OCI-LY7 (cell line): ENCODE data around the gene EPHB4. TPM values are rescaled to one million over a fixed set of nuclear protein-coding genes. Genes with fewer than 3 reads are reported as not detected.

Experiments
- BruUV-seq: library from RNA; stranded (reverse); fragments of 400-500 nt; replicated peaks from 2 replicates; lab custom pipeline; 2021; lab: Mats Ljungman, UMichigan
- CTCF ChIA-PET: fragments of 300-600 bp; sonication (Branson Sonifier 250); formaldehyde crosslinking; loops from one replicate; lab custom pipeline; 2022; ENCODE audit warnings: antibody characterized with exemption; ENCODE audit not compliant: unreplicated experiment; lab: Charles Lee
- POLR2A ChIA-PET: fragments of 300-600 bp; sonication (Branson Sonifier 250); formaldehyde crosslinking; loops from one replicate; lab custom pipeline; 2022; ENCODE audit warnings: antibody characterized with exemption; lab: Charles Lee
- DNase-seq: peaks from one replicate; pipeline ENCODE4 v3.0.0-alpha.2; 2015; ENCODE audit warnings: low spot score
- H2AFZ ChIP-seq: fragments of 200-600 bp; sonication (generic), shearing (Covaris generic); 2 replicates; pipeline ENCODE4 v1.6.1; 2014; ENCODE audit warnings: mild to moderate bottlenecking, antibody characterized with exemption, low read length, moderate library complexity
- H3K27ac ChIP-seq: fragments of 200-600 bp; sonication (generic); 2 replicates; pipeline ENCODE4 v1.5.1; 2014; ENCODE audit warnings: mixed run types, low read depth, mild to moderate bottlenecking, moderate library complexity, low read length, inconsistent platforms; ENCODE audit not compliant: poor library complexity, severe bottlenecking
- H3K36me3 ChIP-seq: fragments of 200-600 bp; sonication (generic); 2 replicates; pipeline ENCODE4 v1.6.1; 2014; ENCODE audit warnings: mild to moderate bottlenecking, antibody characterized with exemption, low read length, moderate library complexity, mixed read lengths; ENCODE audit not compliant: insufficient read depth
- H3K4me1 ChIP-seq: fragments of 200-600 bp; sonication (generic); 2 replicates; pipeline ENCODE4 v1.5.1; 2014; ENCODE audit warnings: mild to moderate bottlenecking, low read length; ENCODE audit not compliant: insufficient read depth, poor library complexity, severe bottlenecking
- H3K4me2 ChIP-seq: fragments of 200-600 bp; sonication (generic); 2 replicates; pipeline ENCODE4 v1.6.1; 2014; ENCODE audit warnings: mild to moderate bottlenecking, low read length
- H3K4me3 ChIP-seq: fragments of 200-600 bp; sonication (generic); 2 replicates; pipeline ENCODE4 v1.5.1; 2014; ENCODE audit warnings: mild to moderate bottlenecking, low read depth, low read length; ENCODE audit not compliant: poor library complexity, severe bottlenecking
- H3K79me2 ChIP-seq: fragments of 200-600 bp; sonication (generic); 2 replicates; pipeline ENCODE4 v1.6.1; 2016; ENCODE audit warnings: low read depth, mild to moderate bottlenecking, low read length, moderate library complexity, mixed read lengths; ENCODE audit not compliant: insufficient read depth
- H3K9me2 ChIP-seq: fragments of 200-600 bp; sonication (generic); 2 replicates; pipeline ENCODE4 v1.6.1; 2016; ENCODE audit warnings: mild to moderate bottlenecking, low read length, mixed read lengths; ENCODE audit not compliant: insufficient read depth
- H3K9me3 ChIP-seq: fragments of 200-600 bp; sonication (generic); 2 replicates; pipeline ENCODE4 v1.6.1; 2014; ENCODE audit warnings: mild to moderate bottlenecking, mixed run types, low read length, mixed read lengths
- H4K20me1 ChIP-seq: fragments of 200-600 bp; sonication (generic); 2 replicates; pipeline ENCODE4 v1.6.1; 2014; ENCODE audit warnings: mild to moderate bottlenecking, antibody characterized with exemption, low read length, moderate library complexity, mixed read lengths; ENCODE audit not compliant: insufficient read depth
- EZH2phosphoT487 ChIP-seq: fragments of 200-600 bp; sonication (generic); IDR thresholded peaks from 2 replicates; pipeline ENCODE4 v1.6.1; 2018; ENCODE audit warnings: low read depth, borderline replicate concordance, mild to moderate bottlenecking, mixed run types, antibody characterized with exemption, low read length, moderate library complexity, mixed read lengths
- intact Hi-C: fragments of 100-400 bp; cut with micrococcal nuclease; formaldehyde crosslinking; loops from one replicate; pipeline ENCODE4 v1.10.0; 2022; ENCODE audit not compliant: unreplicated experiment
- total RNA-seq, 2 experiments: library from RNA; depleted of rRNA in 1 of 2; stranded (reverse); fragments of >200 nt in 1 of 2; shearing (Covaris generic) in 1 of 2; gene quantifications; 2 replicates each; pipeline ENCODE4 v1.2.3, GENCODE V29; 2014 to 2022
- TF ChIP-seq, protein P1 (sequence below): fragments of 200-600 bp; sonication (generic); conservative IDR thresholded peaks from 2 replicates; pipeline ENCODE4 v1.5.1; 2014; ENCODE audit warnings: mild to moderate bottlenecking, antibody characterized with exemption, low read length, moderate library complexity, mixed read lengths

Gene EPHB4
- total RNA-seq, 2 experiments from 2014 or later = 4.2 to 7.3 TPM

DNA sequence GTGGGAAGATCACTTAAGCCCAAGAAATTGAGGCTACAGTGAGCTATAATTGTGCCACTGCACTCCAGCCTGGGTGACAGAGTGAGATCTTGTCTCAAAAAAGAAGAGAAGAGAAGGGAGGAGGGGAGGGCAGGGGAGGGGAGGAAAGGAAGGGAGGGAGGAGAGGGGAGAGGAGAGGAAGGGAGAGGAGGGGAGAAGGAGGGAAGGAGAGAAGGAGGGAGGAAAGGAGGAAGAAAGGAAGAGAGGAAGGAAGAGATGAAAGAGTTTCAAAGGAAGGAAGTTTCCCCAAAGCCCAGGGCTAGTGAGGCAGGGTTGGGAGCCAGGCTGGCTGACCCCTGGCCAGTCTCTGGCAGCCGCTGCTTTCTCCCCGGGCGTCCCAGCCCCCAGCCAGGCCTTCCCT is 32.6 kb downstream of the EPHB4 start:
- H3K9me2 ChIP-seq = no peaks in the 10 kb centered on the region
- H3K4me3 ChIP-seq = no peak overlapping the region
- no peaks in the 10 kb centered on the region for H4K20me1 ChIP-seq
- DNase-seq = no peak
- H3K4me2 ChIP-seq = no peak overlapping the region
- H3K36me3 ChIP-seq = no peaks in the 10 kb centered on the region
- no peak overlapping the region for H2AFZ ChIP-seq
- no peaks in the 10 kb centered on the region for H3K9me3 ChIP-seq
- peaks cover 8% of the 10 kb centered on the region for H3K4me1 ChIP-seq
- POLR2A ChIA-PET = interaction anchor here (0.6 to 1.0 kb wide), 4 partner anchors 12 to 1078 kb away, joined by 3 to 5 read pairs (median 3); no protein-coding TSS in a partner anchor
- intact Hi-C loops = loop anchor here (5.0 kb wide), 1 partner anchor 87 kb away; the partner anchor contains the start of gene POP7
- H3K79me2 ChIP-seq = no peaks in the 10 kb centered on the region
- no peak overlapping the region for H3K27ac ChIP-seq
- no TSS peak for BruUV-seq
- TF ChIP-seq EZH2phosphoT487 = no peak
- TF ChIP-seq, protein P1, sequence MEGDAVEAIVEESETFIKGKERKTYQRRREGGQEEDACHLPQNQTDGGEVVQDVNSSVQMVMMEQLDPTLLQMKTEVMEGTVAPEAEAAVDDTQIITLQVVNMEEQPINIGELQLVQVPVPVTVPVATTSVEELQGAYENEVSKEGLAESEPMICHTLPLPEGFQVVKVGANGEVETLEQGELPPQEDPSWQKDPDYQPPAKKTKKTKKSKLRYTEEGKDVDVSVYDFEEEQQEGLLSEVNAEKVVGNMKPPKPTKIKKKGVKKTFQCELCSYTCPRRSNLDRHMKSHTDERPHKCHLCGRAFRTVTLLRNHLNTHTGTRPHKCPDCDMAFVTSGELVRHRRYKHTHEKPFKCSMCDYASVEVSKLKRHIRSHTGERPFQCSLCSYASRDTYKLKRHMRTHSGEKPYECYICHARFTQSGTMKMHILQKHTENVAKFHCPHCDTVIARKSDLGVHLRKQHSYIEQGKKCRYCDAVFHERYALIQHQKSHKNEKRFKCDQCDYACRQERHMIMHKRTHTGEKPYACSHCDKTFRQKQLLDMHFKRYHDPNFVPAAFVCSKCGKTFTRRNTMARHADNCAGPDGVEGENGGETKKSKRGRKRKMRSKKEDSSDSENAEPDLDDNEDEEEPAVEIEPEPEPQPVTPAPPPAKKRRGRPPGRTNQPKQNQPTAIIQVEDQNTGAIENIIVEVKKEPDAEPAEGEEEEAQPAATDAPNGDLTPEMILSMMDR = no peak
- CTCF ChIA-PET = no interaction called here

DNA sequence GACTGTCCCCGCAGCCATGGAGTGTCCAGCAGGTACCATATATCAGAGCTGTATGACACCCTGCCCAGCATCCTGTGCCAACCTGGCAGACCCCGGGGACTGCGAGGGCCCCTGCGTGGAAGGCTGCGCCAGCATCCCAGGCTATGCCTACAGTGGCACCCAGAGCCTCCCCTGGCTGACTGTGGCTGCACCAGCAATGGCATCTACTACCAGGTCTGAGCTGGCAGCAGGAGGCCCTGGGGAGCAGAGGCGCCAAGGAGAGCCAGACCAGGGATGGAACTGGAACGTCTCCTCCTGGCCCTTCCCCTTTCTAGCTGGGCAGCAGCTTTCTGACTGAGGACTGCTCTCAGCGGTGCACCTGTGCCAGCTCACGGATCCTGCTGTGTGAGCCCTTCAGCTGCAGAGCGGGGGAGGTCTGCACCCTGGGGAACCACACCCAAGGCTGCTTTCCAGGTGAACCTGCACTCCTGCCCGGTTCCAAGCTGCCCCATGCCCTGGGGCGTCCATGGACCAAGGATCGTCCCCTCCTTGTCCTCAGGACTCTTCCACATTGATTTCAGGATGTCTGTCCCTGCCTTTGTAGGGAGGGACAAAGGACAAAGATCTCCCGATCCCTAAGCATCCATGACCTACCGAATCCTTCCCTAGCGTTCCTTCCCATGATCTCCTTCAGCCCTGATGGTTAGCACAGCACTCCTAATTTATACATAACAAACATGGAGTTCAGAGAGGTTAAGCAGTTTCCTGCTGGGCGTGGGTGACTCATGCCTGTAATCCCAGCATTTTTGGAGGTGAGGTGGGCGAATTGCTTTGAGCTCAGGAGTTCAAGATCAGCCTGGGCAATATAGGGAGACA is 33.3 kb downstream of the EPHB4 start:
- Histone ChIP-seq H3K4me1 (peaks cover 4% of the 10 kb centered on the region), H2AFZ (no peak overlapping the region), H3K9me2 (no peaks in the 10 kb centered on the region), H3K79me2 (no peaks in the 10 kb centered on the region), H3K9me3 (no peaks in the 10 kb centered on the region), H3K36me3 (no peaks in the 10 kb centered on the region), H3K4me2 (no peak overlapping the region), H3K27ac (no peak overlapping the region), H4K20me1 (no peaks in the 10 kb centered on the region), H3K4me3 (no peak overlapping the region)
- no TSS peak for BruUV-seq
- ChIA-PET CTCF (no interaction called here), POLR2A (interaction anchor here (0.6 kb wide), 3 partner anchors 37 to 1724 kb away, joined by 3 to 5 read pairs (median 3); no protein-coding TSS in a partner anchor)
- intact Hi-C loops = no loop called here
- TF ChIP-seq EZH2phosphoT487 = no peak
- TF ChIP-seq, protein P1 = no peak
- no peak for DNase-seq
